ENCODE results near the gene ZNF892. TPM values are rescaled to one million over a fixed set of nuclear protein-coding genes. Genes with fewer than 3 reads are reported as not detected.
A peak's percentile ranks its signal among the peaks of the same experiment; 100 is the strongest.

The ZNF892 gene
- total and polyA plus RNA-seq, 7 experiments from 2014 or later = 0.69 to 6.4 (median 2.6) TPM

DNA sequence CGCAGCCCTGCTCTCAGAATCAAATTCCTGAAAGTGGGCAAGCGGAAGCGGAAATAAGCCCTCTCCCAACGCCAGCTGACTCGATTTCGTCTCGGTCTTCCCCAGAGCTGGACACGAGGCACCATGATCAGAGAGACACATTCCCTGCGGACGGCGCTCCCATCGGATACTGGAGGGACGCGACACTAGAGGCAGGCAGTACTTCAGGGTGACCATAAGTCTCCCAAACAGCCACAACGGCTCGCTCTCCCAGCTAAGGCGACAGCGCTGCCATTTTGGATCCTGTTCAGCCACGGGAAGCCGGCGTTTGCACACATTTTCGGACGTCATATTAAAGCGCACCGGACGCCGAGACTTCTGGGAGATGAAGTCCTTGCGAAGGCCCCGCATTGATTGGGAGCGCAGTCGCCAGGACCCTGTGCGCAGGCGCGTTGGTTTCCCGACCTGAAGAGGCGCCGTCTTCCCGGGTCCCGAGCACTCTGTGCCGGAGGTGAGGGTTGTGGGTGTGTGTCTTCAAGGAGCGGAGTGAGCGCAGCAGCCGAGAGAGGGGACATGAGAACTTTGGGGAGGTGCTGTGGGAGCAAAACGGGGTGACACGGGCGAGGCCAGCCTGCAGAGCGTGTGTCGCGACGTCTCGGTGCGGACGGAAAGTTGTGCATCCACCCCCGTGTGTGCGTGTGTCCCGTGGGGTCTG, 41.8 kb upstream of the ZNF892 start, which contains the start of gene ZNF2:
TSS of gene ZNF2 (plus strand) at position 439 of the 694 bp plus-strand sequence. CDS start 10,418 bp downstream, outside the sequence.
- Histone ChIP-seq H3K4me3 (ENCODE audit: low read length) (peak within 1 kb of the TSS; percentile 91), H3K27me3 (ENCODE audit: control insufficient read depth in 2 of 2, insufficient read depth in 2 of 2, low read length in 2 of 2) (no peaks in the 10 kb centered on the region), H3K4me1 (ENCODE audit: control insufficient read depth in 2 of 2, insufficient read depth in 2 of 2, low read length in 2 of 2) (peaks cover 4 to 13% of the 10 kb centered on the region in 2 donors), H3K9me3 (ENCODE audit: control insufficient read depth in 2 of 3, low read length in 3 of 3) (no peaks in the 10 kb centered on the region), H3K36me3 (ENCODE audit: control insufficient read depth in 2 of 3, insufficient read depth in 3 of 3, low read length in 3 of 3) (peaks cover 0 to 7% (median 0%) of the 10 kb centered on the region in 3 experiments), H3K27ac (ENCODE audit: low read depth, low read length) (peak within 1 kb of the TSS; percentile 82)
- POLR2A ChIA-PET = interaction anchor here (0.7 to 4.4 kb wide), 7 partner anchors 41 to 176 kb away, joined by 3 to 29 read pairs (median 6); partner anchors contain the start of genes MAL, MRPS5 and ZNF892
- Mint-ChIP-seq H3K9me3 (peaks cover 0 to 8% (median 2%) of the 10 kb centered on the region in 11 donors), H3K27me3 (no peaks in the 10 kb centered on the region), H3K27ac (peak within 1 kb of the TSS; percentile 91 to 99 (median 96)), H3K4me3 (peak within 1 kb of the TSS; percentile 97 to 100 (median 99)), H3K4me1 (peaks cover 23 to 54% (median 40%) of the 10 kb centered on the region in 7 donors), H3K36me3 (peaks cover 4 to 18% (median 13%) of the 10 kb centered on the region in 5 donors)
- CTCF ChIA-PET = interaction anchor here (0.6 to 2.1 kb wide), 5 partner anchors 43 to 237 kb away, joined by 3 to 12 read pairs (median 6); partner anchors contain the start of genes FAHD2A and MRPS5
- DNase-seq = peak; percentile 92 to 98 (median 96)
- ATAC-seq = peak; percentile 97
- intact Hi-C loops (cut with micrococcal nuclease) = loop anchor here (1.0 kb wide), 8 partner anchors 42 to 237 kb away; partner anchors contain the start of genes FAHD2A (in 2 of the 2) and ZNF892 (in 2 of the 2)

DNA sequence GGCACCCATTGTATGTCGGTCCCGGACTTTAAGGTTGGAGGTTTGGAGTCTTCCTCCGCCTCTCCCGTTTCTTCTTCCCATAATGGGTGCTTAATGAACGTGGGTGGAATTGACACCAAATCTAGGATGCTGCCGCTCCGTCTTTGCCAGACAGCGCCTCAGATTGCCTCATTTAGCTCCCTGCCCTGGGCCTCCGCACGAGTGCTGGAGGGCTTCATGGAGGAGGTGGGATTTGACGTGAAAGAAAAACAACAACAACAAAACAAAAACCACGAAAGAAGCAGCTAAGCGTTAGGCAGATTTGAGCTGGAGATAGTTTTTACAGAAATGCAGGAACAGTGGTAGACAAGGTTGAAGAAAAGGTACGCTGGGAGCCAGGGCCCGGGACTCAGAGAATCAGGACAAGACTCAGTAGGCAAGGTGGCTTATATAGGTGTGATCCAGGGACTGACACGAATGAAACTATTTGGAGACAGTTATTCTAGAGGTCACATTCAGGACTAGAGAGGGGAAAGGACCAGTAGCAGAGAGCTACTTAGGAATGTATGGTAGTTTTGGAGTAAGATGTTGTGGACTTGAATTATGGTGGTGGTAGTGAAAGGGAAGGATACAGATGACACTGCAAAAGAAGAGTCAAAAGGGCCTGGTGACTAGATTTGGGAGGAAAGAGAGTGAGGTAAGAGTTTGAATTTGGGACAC, 41.1 kb upstream of the ZNF892 start:
- intact Hi-C loops (cut with micrococcal nuclease) = no loop called here
- Histone ChIP-seq H3K27me3 (ENCODE audit: control insufficient read depth in 2 of 2, insufficient read depth in 2 of 2, low read length in 2 of 2) (no peaks in the 10 kb centered on the region), H3K27ac (ENCODE audit: low read depth, low read length) (peak overlapping the region; percentile 82), H3K9me3 (ENCODE audit: control insufficient read depth in 2 of 3, low read length in 3 of 3) (no peaks in the 10 kb centered on the region), H3K4me3 (ENCODE audit: low read length) (peak overlapping the region; percentile 91), H3K4me1 (ENCODE audit: control insufficient read depth in 2 of 2, insufficient read depth in 2 of 2, low read length in 2 of 2) (peaks cover 4 to 13% of the 10 kb centered on the region in 2 donors), H3K36me3 (ENCODE audit: control insufficient read depth in 2 of 3, insufficient read depth in 3 of 3, low read length in 3 of 3) (peaks cover 0 to 7% (median 0%) of the 10 kb centered on the region in 3 experiments)
- ChIA-PET POLR2A (interaction anchor here (0.6 to 4.4 kb wide), 6 partner anchors 34 to 177 kb away, joined by 3 to 29 read pairs (median 6); partner anchors contain the start of genes MAL, MRPS5 and ZNF892), CTCF (interaction anchor here (1.3 to 2.1 kb wide), 3 partner anchors 51 to 236 kb away, joined by 4 to 12 read pairs (median 6); partner anchors contain the start of gene FAHD2A)
- peak overlapping the region; percentile 97 to 100 (median 99) for H3K4me3 Mint-ChIP-seq
- peaks cover 23 to 55% (median 40%) of the 10 kb centered on the region in 7 donors for H3K4me1 Mint-ChIP-seq
- peak; percentile 5 for ATAC-seq
- peak overlapping the region; percentile 91 to 99 (median 96) for H3K27ac Mint-ChIP-seq
- no peaks in the 10 kb centered on the region for H3K27me3 Mint-ChIP-seq
- peaks cover 4 to 21% (median 14%) of the 10 kb centered on the region in 5 donors for H3K36me3 Mint-ChIP-seq
- DNase-seq = no peak
- peaks cover 0 to 11% (median 4%) of the 10 kb centered on the region in 11 donors for H3K9me3 Mint-ChIP-seq

DNA sequence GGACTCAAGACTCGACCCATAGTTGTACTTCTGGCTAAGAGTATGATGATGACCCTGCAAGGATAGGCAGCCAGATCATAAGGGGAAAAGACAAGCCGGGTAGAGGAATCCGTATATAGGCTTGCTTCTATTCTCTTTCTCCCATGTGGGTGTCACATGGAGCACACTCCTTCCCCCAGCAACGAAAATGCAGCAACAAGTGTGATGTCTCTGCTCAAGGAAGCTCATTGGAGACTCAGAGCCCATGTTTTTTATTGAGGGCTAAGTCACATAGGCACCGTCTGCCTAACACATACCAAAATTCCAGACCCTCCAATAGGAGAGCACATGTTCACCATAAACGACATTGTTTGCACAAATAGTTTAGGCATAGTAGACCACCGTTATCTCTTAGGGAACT, 35.4 kb upstream of the ZNF892 start:
- Mint-ChIP-seq H3K27ac (peak overlapping the region in 1 of 9 donors; percentile 7), H3K27me3 (no peaks in the 10 kb centered on the region), H3K9me3 (peaks cover 0 to 29% (median 4%) of the 10 kb centered on the region in 11 donors), H3K36me3 (peaks cover 9 to 49% (median 35%) of the 10 kb centered on the region in 5 donors), H3K4me3 (no peak overlapping the region), H3K4me1 (peaks cover 4 to 29% (median 17%) of the 10 kb centered on the region in 7 donors)
- H3K36me3 ChIP-seq (ENCODE audit: control insufficient read depth in 2 of 3, insufficient read depth in 3 of 3, low read length in 3 of 3) = peaks cover 0 to 7% (median 0%) of the 10 kb centered on the region in 3 experiments
- H3K27ac ChIP-seq (ENCODE audit: low read depth, low read length) = no peak overlapping the region
- POLR2A ChIA-PET = no interaction called here
- CTCF ChIA-PET = no interaction called here
- H3K27me3 ChIP-seq (ENCODE audit: control insufficient read depth in 2 of 2, insufficient read depth in 2 of 2, low read length in 2 of 2) = no peaks in the 10 kb centered on the region
- ATAC-seq = no peak
- no peak for DNase-seq
- H3K4me3 ChIP-seq (ENCODE audit: low read length) = no peak overlapping the region
- no peaks in the 10 kb centered on the region for H3K4me1 ChIP-seq (ENCODE audit: control insufficient read depth in 2 of 2, insufficient read depth in 2 of 2, low read length in 2 of 2)
- H3K9me3 ChIP-seq (ENCODE audit: control insufficient read depth in 2 of 3, low read length in 3 of 3) = no peaks in the 10 kb centered on the region
- intact Hi-C loops (cut with micrococcal nuclease) = no loop called here

DNA sequence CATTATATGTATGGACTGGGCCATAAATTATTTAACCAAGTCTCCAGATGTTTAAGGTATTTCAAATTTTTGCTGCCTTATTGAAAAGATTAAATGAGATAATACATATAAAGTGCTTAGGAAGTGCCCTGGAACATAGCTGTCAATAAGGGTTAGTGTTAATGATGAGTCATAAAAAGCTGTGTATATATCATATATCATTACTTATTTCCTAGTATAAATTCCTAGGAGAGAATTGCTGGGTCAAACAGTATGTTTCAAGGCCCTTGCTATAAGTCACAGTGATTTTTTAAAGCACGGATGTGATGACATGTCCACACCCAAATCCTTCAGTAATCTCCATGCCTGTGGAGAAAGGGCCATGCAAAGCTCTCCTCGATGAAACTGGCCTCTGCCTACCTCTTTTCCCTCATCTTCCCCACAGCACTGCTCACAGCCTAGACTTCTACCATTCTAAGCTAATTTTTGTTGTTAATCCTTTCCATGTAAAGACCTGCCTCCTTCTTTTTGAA, 33.2 kb upstream of the ZNF892 start:
- no peak overlapping the region for H3K27ac Mint-ChIP-seq
- ATAC-seq = no peak
- ChIA-PET CTCF (interaction anchor here (1.1 kb wide), 1 partner anchor 20 kb away, joined by 3 read pairs; no protein-coding TSS in a partner anchor), POLR2A (no interaction called here)
- intact Hi-C loops (cut with micrococcal nuclease) = no loop called here
- Histone ChIP-seq H3K4me1 (ENCODE audit: control insufficient read depth in 2 of 2, insufficient read depth in 2 of 2, low read length in 2 of 2) (no peaks in the 10 kb centered on the region), H3K27ac (ENCODE audit: low read depth, low read length) (no peak overlapping the region), H3K9me3 (ENCODE audit: control insufficient read depth in 2 of 3, low read length in 3 of 3) (peaks cover 0 to 4% (median 0%) of the 10 kb centered on the region in 3 experiments), H3K36me3 (ENCODE audit: control insufficient read depth in 2 of 3, insufficient read depth in 3 of 3, low read length in 3 of 3) (peaks cover 0 to 26% (median 0%) of the 10 kb centered on the region in 3 experiments), H3K4me3 (ENCODE audit: low read length) (no peak overlapping the region), H3K27me3 (ENCODE audit: control insufficient read depth in 2 of 2, insufficient read depth in 2 of 2, low read length in 2 of 2) (no peaks in the 10 kb centered on the region)
- H3K36me3 Mint-ChIP-seq = peaks cover 21 to 62% (median 50%) of the 10 kb centered on the region in 5 donors
- H3K9me3 Mint-ChIP-seq = peaks cover 0 to 47% (median 10%) of the 10 kb centered on the region in 11 donors
- no peak overlapping the region for H3K4me3 Mint-ChIP-seq
- H3K4me1 Mint-ChIP-seq = peaks cover 4 to 18% (median 12%) of the 10 kb centered on the region in 7 donors
- no peak for DNase-seq
- H3K27me3 Mint-ChIP-seq = no peaks in the 10 kb centered on the region

DNA sequence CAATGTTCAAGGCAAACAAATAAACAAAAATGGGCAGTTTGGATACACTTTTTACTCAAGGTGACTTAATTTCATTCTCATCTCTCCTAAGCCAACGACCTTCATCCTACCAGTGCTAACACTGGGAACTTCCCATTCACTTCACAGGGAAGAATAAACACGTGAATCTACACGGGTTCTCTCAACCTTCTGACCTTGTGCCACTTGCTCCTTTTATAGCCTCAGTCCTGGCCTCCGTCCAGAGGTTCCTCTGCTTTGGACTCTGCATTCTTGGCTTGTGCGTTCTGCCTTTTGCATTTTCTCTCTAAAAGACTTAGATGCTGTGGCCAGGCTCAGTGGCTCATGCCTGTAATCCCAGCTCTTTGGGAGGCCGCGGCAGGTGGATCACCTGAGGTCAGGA, 27.9 kb upstream of the ZNF892 start:
- Mint-ChIP-seq H3K4me1 (peaks cover 0 to 5% (median 0%) of the 10 kb centered on the region in 7 donors), H3K36me3 (peaks cover 55 to 91% (median 84%) of the 10 kb centered on the region in 5 donors), H3K9me3 (peaks cover 8 to 82% (median 39%) of the 10 kb centered on the region in 11 donors), H3K27ac (no peak overlapping the region), H3K4me3 (no peak overlapping the region), H3K27me3 (no peaks in the 10 kb centered on the region)
- H3K9me3 ChIP-seq (ENCODE audit: control insufficient read depth in 2 of 3, low read length in 3 of 3) = peaks cover 0 to 43% (median 0%) of the 10 kb centered on the region in 3 experiments
- H3K36me3 ChIP-seq (ENCODE audit: control insufficient read depth in 2 of 3, insufficient read depth in 3 of 3, low read length in 3 of 3) = peaks cover 6 to 68% (median 15%) of the 10 kb centered on the region in 3 experiments
- no peak overlapping the region for H3K4me3 ChIP-seq (ENCODE audit: low read length)
- no peak overlapping the region for H3K27ac ChIP-seq (ENCODE audit: low read depth, low read length)
- no peaks in the 10 kb centered on the region for H3K27me3 ChIP-seq (ENCODE audit: control insufficient read depth in 2 of 2, insufficient read depth in 2 of 2, low read length in 2 of 2)
- CTCF ChIA-PET = no interaction called here
- DNase-seq = no peak
- no peaks in the 10 kb centered on the region for H3K4me1 ChIP-seq (ENCODE audit: control insufficient read depth in 2 of 2, insufficient read depth in 2 of 2, low read length in 2 of 2)
- POLR2A ChIA-PET = no interaction called here
- no peak for ATAC-seq
- intact Hi-C loops (cut with micrococcal nuclease) = no loop called here

DNA sequence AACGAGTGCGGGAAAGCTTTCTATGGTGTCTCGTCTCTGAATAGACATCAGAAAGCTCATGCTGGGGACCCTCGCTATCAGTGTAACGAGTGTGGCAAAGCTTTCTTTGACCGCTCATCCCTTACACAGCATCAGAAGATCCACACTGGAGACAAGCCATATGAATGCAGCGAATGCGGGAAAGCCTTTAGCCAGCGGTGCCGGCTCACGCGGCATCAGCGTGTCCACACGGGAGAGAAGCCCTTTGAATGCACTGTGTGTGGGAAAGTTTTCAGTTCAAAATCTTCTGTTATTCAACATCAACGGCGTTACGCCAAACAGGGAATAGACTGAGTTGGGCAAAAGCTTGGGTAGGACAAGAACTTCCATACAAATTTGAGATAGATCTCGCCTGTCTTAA, 25.5 kb upstream of the ZNF892 start:
- H3K36me3 ChIP-seq (ENCODE audit: control insufficient read depth in 2 of 3, insufficient read depth in 3 of 3, low read length in 3 of 3) = peaks cover 6 to 61% (median 15%) of the 10 kb centered on the region in 3 experiments
- H3K36me3 Mint-ChIP-seq = peaks cover 47 to 75% (median 70%) of the 10 kb centered on the region in 5 donors
- no peak overlapping the region for H3K27ac ChIP-seq (ENCODE audit: low read depth, low read length)

More for the DNA sequence above, 25.5 kb upstream of the ZNF892 start:
- Mint-ChIP-seq H3K4me1 (no peaks in the 10 kb centered on the region), H3K27ac (no peak overlapping the region), H3K27me3 (no peaks in the 10 kb centered on the region), H3K9me3 (peaks cover 14 to 89% (median 43%) of the 10 kb centered on the region in 11 donors), H3K4me3 (no peak overlapping the region)
- CTCF ChIA-PET = interaction anchor here (0.9 kb wide), 1 partner anchor 24 kb away, joined by 3 read pairs; no protein-coding TSS in a partner anchor
- POLR2A ChIA-PET = no interaction called here
- no peaks in the 10 kb centered on the region for H3K27me3 ChIP-seq (ENCODE audit: control insufficient read depth in 2 of 2, insufficient read depth in 2 of 2, low read length in 2 of 2)
- no peaks in the 10 kb centered on the region for H3K4me1 ChIP-seq (ENCODE audit: control insufficient read depth in 2 of 2, insufficient read depth in 2 of 2, low read length in 2 of 2)
- no peak overlapping the region for H3K4me3 ChIP-seq (ENCODE audit: low read length)
- ATAC-seq (no peak), DNase-seq (no peak)
- peaks cover 0 to 53% (median 0%) of the 10 kb centered on the region in 3 experiments for H3K9me3 ChIP-seq (ENCODE audit: control insufficient read depth in 2 of 3, low read length in 3 of 3)
- intact Hi-C loops (cut with micrococcal nuclease) = no loop called here

All from naive thymus-derived CD4-positive, alpha-beta T cell (primary cell).